Suprapubic skin (tissue), 4 donors: ENCODE measurements around the gene G6PC3. TPM values are rescaled to one million over a fixed set of nuclear protein-coding genes. Genes with fewer than 3 reads are reported as not detected.
A peak's percentile ranks its signal among the peaks of the same experiment; 100 is the strongest.
"Not testable (repeated sequence)": the region's sequence is repeated elsewhere in the genome, so short reads cannot be mapped to it uniquely, and the experiment has no call there.

Experiments
- DNase-seq, 2 donors: peaks; one replicate each; pipeline ENCODE4 v3.0.0-alpha.2; 2019; ENCODE audit warnings: low spot score in 2 of 2
- H3K27ac ChIP-seq: fragments of 200-600 bp; sonication (generic); one replicate; pipeline ENCODE4 v1.5.1; 2019
- H3K27me3 ChIP-seq: fragments of 200-600 bp; sonication (generic); one replicate; pipeline ENCODE4 v1.5.1; 2019
- H3K36me3 ChIP-seq: fragments of 200-600 bp; sonication (generic); one replicate; pipeline ENCODE4 v1.5.1; 2019
- H3K4me1 ChIP-seq: fragments of 200-600 bp; sonication (generic); one replicate; pipeline ENCODE4 v1.5.1; 2019
- H3K4me3 ChIP-seq: fragments of 200-600 bp; sonication (generic); one replicate; pipeline ENCODE4 v1.5.1; 2019; ENCODE audit warnings: mild to moderate bottlenecking
- H3K9me3 ChIP-seq: fragments of 200-600 bp; sonication (generic); one replicate; pipeline ENCODE4 v1.5.1; 2019
- CTCF ChIP-seq, 2 donors: fragments of 200-600 bp in 1 of 2; fragments of 450-650 bp in 1 of 2; sonication (generic) in 1 of 2; IDR thresholded peaks; one replicate each; pipeline ENCODE4 v1.5.1; 2016 to 2019; ENCODE audit warnings: antibody characterized with exemption in 2 of 2, mild to moderate bottlenecking in 1 of 2, moderate library complexity in 1 of 2
- EP300 ChIP-seq: sonication (generic); formaldehyde crosslinking; IDR thresholded peaks from one replicate; pipeline ENCODE4 v1.6.1; 2017; ENCODE audit warnings: antibody characterized with exemption
- POLR2A ChIP-seq, 2 donors: fragments of 450-650 bp; IDR thresholded peaks; one replicate each; pipeline ENCODE4 v1.6.1; 2017; ENCODE audit warnings: antibody characterized with exemption in 2 of 2, mild to moderate bottlenecking in 2 of 2, moderate library complexity in 2 of 2
- POLR2AphosphoS5 ChIP-seq, 3 donors: sonication (generic); formaldehyde crosslinking; IDR thresholded peaks; one replicate each; pipeline ENCODE4 v1.6.1; 2017; ENCODE audit warnings: antibody characterized with exemption in 3 of 3
- WGBS: methylation state at CpG from one replicate; pipeline ENCODE4 v1.1.5; 2018; 5-methylcytosine and 5-hydroxymethylcytosine counted together
- total RNA-seq, 4 donors: library from RNA; depleted of rRNA; stranded (reverse); fragments of >200 nt; gene quantifications; one replicate each; pipeline ENCODE4 v1.1.0, GENCODE V29; 2016

G6PC3 gene
- total RNA-seq, result 10 to 100 TPM; 12.7 to 20.4 (median 15.4) TPM

GRCh38 chr17:44070455-44071197, at the start of gene G6PC3:
Gene G6PC3, plus strand, starts transcription at chr17:44070735. Its CDS starts 231 bp downstream, at chr17:44070966.
- H3K36me3 ChIP-seq, result peaks cover 17% of the 10 kb centered on the region
- DNase-seq, result peak; percentile 96
- H3K27me3 ChIP-seq, result no peaks in the 10 kb centered on the region
- WGBS, result under 1% methylated on average over 38 of the region's 53 CpGs
- no peaks in the 10 kb centered on the region for H3K9me3 ChIP-seq
- peak within 1 kb of the TSS; percentile 69 for H3K4me3 ChIP-seq
- peaks cover 43% of the 10 kb centered on the region for H3K4me1 ChIP-seq
- TF ChIP-seq CTCF (IDR thresholded peaks at IDR 0.05), result no peak
- peak in 1 of 2 donors; percentile 41 for TF ChIP-seq POLR2A (IDR thresholded peaks at IDR 0.05)
- peak; percentile 58 to 90 (median 90) for TF ChIP-seq POLR2AphosphoS5 (IDR thresholded peaks at IDR 0.05)
- peak within 1 kb of the TSS; percentile 90 for H3K27ac ChIP-seq

- H3K36me3 ChIP-seq, result peaks cover 12% of the 10 kb centered on the region
- not testable (repeated sequence) for DNase-seq, H3K27ac ChIP-seq, H3K4me1 ChIP-seq, H3K9me3 ChIP-seq, H3K4me3 ChIP-seq, H3K27me3 ChIP-seq
- WGBS, result 94% methylated on average over 7 of the region's 7 CpGs
Observed at GRCh38 chr17:44021227-44021626, 49.3 kb upstream of the G6PC3 start.

DNA sequence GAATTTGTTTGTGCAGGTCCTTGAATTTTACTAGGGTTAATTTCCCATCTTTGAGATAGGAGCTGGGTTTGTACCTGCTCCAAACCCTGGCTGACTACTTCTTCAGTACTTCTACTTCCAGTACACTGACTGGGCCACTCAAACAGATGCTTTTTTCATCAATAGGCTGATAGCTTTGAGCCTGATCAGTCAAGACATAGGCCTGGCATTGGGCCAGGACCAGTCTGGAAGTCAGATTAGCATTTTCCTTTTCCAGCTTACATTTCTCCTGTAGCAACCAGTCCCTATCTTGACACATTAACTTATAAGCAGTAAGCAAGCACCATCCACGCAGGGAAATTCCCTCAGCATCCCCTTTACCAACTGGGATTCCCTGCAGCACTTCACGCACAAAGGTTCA, 48.3 kb upstream of the G6PC3 start:
- peaks cover 12% of the 10 kb centered on the region for H3K36me3 ChIP-seq
- H3K9me3 ChIP-seq, result no peaks in the 10 kb centered on the region
- no peak for DNase-seq
- WGBS, result 88% methylated on average over 2 of the region's 2 CpGs
- no peak for TF ChIP-seq POLR2AphosphoS5 (IDR thresholded peaks at IDR 0.05)
- no peak for TF ChIP-seq EP300
- no peak for TF ChIP-seq CTCF (IDR thresholded peaks at IDR 0.05)
- TF ChIP-seq POLR2A (IDR thresholded peaks at IDR 0.05), result no peak
- H3K27me3 ChIP-seq, result no peaks in the 10 kb centered on the region
- H3K4me3 ChIP-seq, result no peak overlapping the region
- H3K27ac ChIP-seq, result no peak overlapping the region
- H3K4me1 ChIP-seq, result no peaks in the 10 kb centered on the region

DNA sequence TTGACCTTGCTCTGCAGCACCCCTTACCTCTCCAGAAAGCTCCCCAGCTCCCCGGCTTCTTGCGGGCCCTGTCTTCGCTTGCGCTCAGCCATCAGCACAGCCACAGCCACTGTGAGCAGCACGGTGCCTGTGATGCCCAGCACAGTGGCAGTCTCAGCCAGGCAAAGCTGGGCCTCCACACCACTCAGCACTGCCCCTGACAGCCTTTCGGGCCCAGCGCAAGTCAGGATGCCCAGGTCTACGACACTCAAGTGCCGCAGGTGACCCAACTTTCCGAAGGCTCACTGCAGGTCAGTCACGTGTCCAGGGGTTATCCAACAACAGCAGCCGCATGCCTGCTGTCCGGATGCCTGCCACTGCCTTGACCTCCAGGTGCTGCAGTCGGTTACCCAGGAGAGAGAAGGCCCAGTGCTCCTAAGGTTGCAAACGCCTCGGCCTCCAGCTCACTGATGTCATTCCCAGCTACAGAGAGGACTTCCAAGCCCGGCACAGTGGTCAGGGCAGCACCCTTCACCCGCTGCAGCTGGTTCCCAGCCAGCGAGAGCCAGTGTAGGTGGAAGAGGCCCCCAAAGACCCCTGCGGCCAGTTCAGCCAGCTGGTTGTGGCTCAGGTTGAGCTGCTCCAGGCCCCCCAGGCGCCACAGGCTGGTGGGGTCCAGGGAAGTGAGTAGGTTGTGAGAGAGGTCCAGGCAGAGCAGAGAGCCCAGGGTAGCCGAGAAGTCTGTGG, 46.8 kb upstream of the G6PC3 start:
- H3K4me1 ChIP-seq, result no peaks in the 10 kb centered on the region
- H3K27ac ChIP-seq, result no peak overlapping the region
- WGBS, result 90% methylated on average over 10 of the region's 22 CpGs
- no peak for TF ChIP-seq EP300
- TF ChIP-seq POLR2A (IDR thresholded peaks at IDR 0.05), result no peak
- TF ChIP-seq CTCF (IDR thresholded peaks at IDR 0.05), result no peak
- no peak for TF ChIP-seq POLR2AphosphoS5 (IDR thresholded peaks at IDR 0.05)
- H3K36me3 ChIP-seq, result peaks cover 16% of the 10 kb centered on the region
- no peaks in the 10 kb centered on the region for H3K9me3 ChIP-seq
- no peaks in the 10 kb centered on the region for H3K27me3 ChIP-seq
- DNase-seq, result no peak
- no peak overlapping the region for H3K4me3 ChIP-seq

DNA sequence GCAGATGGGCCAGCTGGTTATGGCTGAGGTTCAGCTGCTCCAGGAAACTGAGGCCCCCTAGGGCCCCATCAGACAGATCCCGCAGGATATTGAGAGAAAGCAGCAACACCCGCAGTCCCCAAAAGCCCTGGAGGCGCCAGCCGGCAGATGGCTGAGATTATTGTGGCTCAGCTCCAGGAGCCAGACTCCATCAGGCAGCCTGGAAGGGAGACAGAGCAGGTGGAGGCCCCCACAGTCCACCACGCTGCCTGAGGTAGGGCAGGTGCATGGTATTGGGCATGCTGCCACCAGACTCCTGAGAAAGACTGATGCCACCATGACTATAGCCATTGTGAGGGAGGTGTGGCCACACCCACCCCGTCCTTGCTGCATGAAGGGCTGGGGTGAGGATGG, 46.3 kb upstream of the G6PC3 start:
- Histone ChIP-seq H3K4me3 (no peak overlapping the region), H3K27me3 (no peaks in the 10 kb centered on the region), H3K4me1 (no peaks in the 10 kb centered on the region), H3K27ac (no peak overlapping the region), H3K9me3 (no peaks in the 10 kb centered on the region), H3K36me3 (peaks cover 16% of the 10 kb centered on the region)
- TF ChIP-seq POLR2AphosphoS5 (IDR thresholded peaks at IDR 0.05), result no peak
- TF ChIP-seq CTCF (IDR thresholded peaks at IDR 0.05), result no peak
- no peak for TF ChIP-seq POLR2A (IDR thresholded peaks at IDR 0.05)
- TF ChIP-seq EP300, result no peak
- WGBS, result 75% methylated on average over 5 of the region's 6 CpGs
- DNase-seq, result no peak
